ENCODE measurements around the gene SPTSSB.

GRCh38 chr3:161316006-161316689 lies 55.2 kb downstream of the SPTSSB start:
- TF ChIP-seq CTCF (IDR thresholded peaks at IDR 0.05) (no peak), POLR2A (IDR thresholded peaks at IDR 0.05) (no peak), POLR2AphosphoS5 (IDR thresholded peaks at IDR 0.05) (no peak), EP300 (IDR thresholded peaks at IDR 0.05; ENCODE audit: low read depth) (no peak)

Data from transverse colon (tissue), 4 donors.